Stimulated activated naive CD8-positive, alpha-beta T cell treated with anti-CD3 and anti-CD28 coated beads, Interleukin-15, Interleukin-2, amounts not matched to agents 100 U/mL and 50 U/mL, for 24 hours (primary cell): ENCODE results near the gene PTGES2.
A peak's percentile ranks its signal among the peaks of the same experiment; 100 is the strongest.

Source experiments
- ATAC-seq: fragments of 150-1000 bp; cut with Tn5 transposase; one replicate; pipeline ENCODE4 v1.10.0; 2021
- DNase-seq: peaks from one replicate; pipeline ENCODE4 v3.0.0; 2021

PTGES2 gene

DNA sequence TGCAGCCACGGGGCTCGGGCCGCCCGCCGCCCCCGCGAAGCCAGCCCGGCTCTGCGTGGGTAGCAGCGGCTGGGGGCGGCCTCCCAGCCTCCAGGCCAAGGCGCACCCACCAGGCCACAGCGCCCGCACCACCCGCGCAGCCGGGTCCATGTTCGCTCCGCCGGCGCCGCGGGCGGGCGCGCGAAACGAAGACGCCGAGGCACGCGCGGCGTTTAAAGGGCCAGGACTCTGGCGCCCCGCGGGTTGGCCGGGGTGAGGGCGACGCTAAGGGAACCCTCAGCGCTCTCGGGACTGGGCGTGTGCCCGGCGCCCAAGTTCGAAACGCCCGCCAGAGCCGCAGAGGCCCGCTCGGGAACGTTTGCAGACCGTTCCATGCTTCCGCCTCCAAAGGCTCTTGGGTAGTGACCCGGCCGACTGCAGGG lies at the start of gene PTGES2:
Gene PTGES2, minus strand, starts transcription at position 162 of the 422 bp plus-strand sequence. Its CDS starts 12 bp downstream, at position 150.
- ATAC-seq (peak; percentile 72), DNase-seq (peak; percentile 84)

DNA sequence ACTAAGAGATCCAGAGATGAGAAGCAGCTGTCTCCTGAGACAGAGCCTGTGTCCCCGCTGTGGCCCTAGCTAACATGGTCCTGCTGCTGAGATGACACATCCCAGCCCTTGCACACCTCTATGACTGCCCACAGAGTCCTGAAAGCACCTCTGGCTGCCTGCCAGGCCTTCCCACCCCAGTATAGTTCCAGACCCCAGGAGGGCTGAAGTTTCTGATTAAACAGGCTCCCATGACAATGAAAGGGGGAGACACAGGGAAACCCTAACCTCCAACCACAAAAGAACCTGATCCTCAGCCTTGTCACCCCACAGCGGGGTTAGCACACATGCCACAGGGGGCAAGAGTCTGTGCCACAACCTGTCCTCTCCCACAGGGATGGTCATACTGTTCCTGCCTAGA lies 48.2 kb upstream of the PTGES2 start:
- ATAC-seq: no peak
- DNase-seq: no peak

DNA sequence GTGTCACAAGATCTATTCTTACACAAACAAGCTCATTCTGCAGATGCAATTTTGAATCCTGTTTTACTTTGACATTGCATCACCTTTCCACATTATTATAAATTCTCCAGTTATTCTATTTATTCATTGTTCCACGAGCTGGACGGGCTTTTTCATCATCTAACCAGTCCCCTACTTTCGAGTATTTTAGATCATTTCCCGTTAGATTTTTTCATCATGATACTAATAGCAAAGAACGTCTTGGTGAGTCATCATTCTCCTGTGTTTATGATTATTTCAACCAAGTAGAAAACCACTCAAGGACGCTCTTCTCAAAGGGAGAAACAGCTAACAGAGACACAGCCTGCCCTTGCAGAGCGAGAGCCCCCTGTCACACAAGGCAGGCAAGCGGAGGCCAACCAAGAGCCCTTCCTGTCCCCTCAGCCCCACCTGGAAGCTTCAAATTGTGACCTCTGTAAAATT lies 47.6 kb upstream of the PTGES2 start:
- ATAC-seq: no peak
- no peak for DNase-seq

DNA sequence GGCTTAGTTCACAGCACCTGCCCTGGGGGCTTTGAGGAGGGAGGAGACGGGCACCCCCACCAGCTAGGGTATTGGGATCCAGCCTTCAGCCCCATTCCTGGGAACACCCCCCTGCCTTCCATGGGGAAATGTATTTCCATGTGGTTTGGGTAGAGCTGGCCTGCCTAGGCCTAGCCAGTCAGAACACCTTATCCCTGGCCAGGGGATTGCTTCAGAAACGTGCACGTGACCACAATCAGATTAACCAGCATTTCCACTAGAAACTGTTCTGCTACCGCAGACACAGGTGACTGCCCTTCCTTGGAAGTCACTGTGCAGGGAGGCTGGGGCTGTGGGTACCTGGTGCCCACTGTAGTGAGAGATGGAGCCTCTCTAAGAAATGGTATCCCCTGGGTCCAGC lies 46.5 kb upstream of the PTGES2 start:
- DNase-seq: no peak

DNA sequence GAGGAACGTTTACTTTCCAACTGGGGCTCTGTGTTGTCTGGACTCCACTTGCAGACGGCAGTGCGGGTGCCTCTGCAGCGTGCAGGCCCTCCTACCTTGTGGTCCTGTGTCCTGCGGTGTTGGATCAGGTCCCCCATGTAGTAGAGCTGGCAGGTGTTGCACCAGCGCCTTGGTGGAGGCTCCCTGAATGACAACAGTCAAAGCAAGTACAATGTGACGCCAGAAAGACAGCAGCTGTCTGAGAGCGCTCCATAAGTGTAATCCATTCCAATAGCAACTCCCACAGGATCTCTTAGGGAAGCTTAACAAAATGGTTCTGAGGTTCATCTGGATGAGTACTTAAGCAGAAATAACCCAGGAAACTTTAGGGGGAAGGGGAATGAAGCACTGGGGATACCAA lies 42.4 kb upstream of the PTGES2 start:
- DNase-seq (no peak), ATAC-seq (no peak)

More for the DNA sequence above, 46.5 kb upstream of the PTGES2 start:
- ATAC-seq: no peak

DNA sequence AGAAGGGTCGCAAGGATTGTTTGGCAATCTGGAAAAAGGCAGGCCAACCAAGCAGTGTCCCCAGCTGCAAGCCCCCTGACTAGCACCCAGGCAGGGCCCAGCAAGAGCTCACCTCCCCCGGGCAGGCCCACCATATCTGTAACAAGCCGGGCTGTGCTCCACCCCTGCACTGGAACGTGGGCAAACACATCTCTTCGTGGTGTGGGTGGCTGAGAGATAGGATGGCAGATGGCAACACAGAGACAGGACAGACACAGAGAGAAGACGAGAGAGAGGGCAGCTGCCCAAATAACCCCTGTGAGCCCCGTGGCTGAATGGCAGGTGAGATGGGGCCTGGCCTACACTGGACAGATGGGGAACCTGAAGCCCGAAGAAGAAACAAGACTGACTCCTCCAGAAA lies 42.0 kb upstream of the PTGES2 start:
- DNase-seq (no peak), ATAC-seq (no peak)

DNA sequence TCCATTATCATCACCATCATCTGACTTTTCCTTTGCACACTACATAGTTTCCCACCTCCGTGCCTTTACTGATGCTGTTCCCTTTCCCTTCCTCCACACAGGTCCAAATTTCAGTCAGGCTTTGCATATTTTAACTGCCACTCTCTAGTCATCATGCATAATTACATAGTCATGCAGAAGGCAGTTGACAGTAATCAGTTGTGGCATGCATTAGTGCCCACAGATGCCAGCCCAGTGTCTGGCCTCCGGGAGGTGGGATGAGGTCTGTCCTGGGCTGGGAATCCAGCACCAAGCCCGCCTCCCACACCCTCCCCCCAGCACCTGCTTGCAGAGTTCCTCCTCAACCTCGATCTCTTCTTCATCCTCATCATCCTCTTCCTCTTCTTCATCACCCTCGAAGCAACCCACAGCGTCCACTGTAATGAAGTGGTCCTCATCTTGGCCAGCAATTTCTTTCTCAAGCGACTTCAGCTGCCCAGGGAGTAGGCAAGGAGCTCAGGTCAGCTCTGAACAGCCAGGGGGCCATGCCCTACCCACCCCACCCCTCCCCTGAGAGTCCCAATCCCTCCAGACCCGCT lies 41.3 kb upstream of the PTGES2 start:
- ATAC-seq (no peak), DNase-seq (no peak)

DNA sequence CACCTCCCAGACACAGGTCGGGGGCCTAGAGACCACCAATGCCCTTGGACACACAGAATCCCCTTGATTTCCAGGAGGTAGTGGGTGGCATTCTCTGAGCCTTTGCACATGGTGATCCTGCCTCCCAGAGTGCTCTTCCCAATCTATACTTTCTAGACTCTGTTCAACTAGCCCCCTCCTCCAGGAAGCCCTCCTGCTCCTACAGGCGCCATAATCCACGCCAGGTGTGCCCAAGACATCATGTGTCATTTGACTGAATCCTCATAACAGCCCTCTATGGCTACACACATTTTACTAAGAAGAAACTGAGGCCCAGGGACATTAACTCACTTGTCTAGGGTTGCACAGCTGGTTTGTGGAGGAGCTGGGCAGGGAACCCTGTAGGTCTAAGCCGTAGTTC lies 39.7 kb upstream of the PTGES2 start:
- ATAC-seq: no peak
- DNase-seq: no peak

DNA sequence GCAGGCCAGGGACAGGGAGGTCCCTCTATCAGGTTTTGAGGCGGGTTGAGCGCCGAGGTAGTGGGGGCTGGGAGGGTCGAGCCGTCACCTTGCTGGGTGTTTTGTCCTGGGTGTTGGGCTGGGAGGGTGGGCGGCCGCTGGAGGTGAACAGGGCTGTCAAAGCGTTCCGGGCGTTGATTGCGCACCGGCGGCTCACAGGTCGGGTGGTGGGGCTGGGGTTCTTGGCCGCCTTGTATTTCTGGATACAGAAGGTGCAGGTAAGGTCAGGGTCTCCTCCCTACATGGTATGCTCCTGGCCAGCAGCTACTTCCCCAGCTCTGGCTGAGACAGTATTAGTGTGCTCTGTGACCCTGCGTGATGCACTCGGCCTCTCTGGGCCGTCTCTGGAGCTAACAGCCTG lies 38.6 kb upstream of the PTGES2 start:
- ATAC-seq (no peak), DNase-seq (no peak)

DNA sequence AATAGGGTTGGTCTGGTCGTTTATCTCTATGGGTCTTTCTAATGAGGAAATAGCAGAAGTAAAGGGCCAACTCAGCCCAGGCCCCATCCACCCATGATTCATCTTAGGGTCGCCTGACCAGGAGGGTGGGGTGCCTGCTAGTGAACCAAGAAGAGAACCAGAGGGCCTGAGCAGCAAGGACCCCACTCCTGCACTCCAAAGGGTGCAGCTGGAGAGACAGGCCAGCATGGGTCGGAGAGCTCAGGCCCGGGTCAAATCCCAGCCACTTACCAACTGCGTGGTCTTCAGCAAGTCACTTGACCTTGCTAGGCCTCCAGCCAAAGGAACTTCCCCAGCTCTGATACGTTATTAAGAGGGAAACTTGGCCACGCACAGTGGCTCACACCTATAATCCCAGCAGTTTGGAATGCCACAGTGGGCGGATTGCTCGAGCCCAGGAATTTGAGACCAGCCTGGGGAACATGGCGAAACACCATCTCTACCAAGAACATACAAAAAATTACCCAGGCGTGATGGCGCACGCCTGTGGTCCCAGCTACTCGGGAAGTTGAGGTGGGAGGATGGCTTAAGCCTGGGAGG lies 36.9 kb upstream of the PTGES2 start:
- DNase-seq (no peak), ATAC-seq (no peak)

DNA sequence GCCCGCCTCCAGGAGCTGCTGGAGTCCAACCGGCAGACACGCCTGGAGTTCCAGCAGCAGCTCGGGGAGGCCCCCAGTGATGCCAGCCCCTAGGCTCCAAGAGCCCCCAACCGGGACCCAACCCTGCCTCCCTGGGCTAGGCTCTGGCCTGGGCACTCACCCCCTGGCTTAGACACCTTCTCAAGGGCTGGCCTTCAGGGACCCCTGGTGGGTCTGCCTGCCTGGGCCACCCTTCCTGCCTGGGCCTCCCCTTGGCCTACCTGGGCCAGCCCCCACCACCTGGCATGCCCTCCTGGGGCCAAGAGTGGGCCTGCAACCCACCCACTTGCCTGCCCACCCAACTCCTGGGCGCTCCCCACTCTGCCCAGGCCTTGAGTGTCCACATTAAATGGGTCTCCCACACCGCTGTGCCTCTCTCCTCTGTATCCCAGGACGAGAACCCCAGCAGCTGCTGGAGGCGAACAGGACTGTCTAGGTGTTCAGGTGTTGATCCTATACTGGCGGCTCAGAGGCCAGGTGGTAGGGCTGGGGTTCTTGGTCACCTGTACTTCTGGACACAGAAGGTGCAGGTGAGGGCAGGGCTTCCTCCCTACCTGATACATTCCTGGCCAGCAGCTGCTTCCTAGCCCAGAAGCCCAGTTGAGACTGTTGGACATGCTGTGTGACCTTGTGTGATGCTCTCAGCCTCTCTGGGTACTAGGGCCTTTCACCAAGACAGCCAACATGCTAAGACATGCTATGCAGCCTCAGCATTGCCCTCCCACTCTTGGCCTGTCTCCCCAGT lies 36.2 kb upstream of the PTGES2 start:
- no peak for ATAC-seq
- no peak for DNase-seq

DNA sequence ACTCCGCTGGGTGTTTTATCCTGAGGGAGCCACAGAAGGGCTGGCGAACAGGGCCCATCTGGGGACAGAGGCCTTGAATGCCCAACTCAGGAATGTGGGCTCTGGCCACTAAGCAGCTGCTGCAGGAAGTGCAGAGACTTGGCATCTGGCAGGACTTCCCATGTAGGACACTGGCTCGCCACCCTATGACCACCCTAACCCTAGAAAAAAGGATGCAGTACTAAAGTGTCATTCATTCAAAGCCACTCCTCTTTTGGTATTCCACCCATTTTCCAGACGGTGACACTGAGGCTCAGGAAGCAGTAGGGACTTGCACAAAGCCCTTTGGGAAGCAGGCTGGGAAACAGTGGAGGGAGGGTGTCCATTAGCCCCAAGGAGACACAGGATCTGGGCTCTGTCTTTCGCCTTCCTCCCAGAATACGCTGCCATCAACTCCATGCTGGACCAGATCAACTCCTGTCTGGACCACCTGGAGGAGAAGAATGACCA lies 35.5 kb upstream of the PTGES2 start:
- ATAC-seq: no peak
- DNase-seq: no peak

DNA sequence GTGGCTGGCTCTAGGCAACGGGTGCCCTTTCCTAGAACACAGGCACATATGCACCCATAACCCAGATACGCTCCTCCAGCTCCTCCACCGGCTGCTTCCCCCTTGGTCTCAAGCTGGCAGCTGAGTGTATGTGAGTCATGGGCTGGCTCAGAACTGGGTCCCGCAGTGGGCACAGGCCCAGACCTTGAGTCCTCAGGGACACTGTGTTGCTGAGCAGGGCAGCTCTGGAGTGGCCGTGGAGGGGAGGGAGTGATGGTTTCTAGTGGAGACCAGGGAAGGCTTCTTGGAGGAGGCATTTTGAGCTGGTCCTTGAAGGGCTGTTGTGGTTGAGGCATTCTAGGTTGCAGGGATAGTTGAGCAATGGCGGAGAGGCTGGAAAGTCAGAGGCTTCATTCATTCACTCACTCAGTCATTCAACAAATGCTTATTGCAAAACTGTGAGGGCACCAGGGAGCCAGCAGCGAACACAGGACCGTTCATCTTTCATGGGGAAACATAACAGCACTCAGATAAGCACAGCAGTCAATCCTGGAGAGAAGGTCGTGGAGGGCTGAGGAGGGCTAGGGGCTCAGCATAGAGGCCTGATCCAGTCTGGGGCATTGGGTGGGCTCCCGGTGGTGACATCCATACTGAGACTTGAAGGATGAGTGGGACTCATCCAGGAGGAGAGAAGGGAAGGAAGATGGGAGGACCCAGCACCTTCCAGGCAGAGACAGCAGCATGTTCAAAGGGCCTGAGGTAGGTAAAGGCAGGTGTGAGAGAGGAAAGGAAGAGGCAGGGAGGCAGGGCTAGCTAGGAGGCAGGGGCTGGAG lies 34.9 kb upstream of the PTGES2 start:
- no peak for ATAC-seq
- no peak for DNase-seq

DNA sequence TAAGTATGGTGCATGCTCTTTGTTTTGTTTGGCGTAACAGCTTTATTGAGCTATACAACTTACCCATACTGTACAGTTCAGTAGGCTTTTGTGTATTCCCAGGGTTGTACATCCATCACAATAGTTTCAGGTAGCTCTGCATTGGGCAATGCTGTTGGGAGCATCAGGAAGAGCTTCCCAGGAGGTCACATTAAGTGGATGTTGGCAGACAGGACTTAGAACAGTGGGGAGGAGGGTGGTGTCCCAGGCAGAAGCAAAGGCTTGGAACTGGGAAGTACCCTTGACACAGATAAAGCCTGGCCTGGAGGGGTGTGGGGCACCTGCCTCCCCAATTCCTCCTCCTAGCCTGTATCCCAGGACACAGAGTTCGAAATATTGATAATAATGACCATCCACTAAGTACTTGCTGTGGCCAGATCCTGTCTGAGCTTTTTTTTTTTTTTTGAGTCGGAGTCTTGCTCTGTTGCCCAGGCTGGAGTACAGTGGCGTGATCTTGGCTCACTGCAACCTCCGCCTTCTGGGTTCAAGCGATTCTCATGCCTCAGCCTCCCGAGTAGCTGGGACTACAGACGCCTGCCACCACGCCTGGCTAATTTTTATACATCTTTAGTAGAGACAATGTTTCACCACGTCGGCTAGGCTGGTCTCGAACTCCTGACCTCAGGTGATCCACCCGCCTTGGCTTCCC lies 33.8 kb upstream of the PTGES2 start:
- ATAC-seq (no peak), DNase-seq (no peak)

DNA sequence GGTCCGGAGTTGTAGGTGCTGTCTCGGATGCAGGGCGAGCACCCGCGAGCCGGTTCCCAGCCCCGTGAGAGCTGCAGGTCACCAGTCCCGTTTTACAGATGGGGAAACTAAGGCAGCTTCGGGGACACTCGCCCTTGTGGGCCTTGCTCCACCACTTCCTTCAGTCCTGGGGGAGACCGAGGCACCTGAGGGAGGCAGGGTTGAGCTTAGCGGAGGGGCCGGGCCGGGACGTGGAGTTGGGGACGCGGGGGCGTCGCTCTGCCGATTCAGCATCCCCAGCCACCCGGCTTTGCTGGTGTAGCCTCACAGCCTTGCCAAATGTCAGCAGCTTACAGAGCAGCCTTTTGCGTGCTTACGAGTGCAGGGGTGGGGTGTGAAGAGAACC lies 33.1 kb upstream of the PTGES2 start:
- peak; percentile 68 for ATAC-seq
- peak; percentile 74 for DNase-seq

DNA sequence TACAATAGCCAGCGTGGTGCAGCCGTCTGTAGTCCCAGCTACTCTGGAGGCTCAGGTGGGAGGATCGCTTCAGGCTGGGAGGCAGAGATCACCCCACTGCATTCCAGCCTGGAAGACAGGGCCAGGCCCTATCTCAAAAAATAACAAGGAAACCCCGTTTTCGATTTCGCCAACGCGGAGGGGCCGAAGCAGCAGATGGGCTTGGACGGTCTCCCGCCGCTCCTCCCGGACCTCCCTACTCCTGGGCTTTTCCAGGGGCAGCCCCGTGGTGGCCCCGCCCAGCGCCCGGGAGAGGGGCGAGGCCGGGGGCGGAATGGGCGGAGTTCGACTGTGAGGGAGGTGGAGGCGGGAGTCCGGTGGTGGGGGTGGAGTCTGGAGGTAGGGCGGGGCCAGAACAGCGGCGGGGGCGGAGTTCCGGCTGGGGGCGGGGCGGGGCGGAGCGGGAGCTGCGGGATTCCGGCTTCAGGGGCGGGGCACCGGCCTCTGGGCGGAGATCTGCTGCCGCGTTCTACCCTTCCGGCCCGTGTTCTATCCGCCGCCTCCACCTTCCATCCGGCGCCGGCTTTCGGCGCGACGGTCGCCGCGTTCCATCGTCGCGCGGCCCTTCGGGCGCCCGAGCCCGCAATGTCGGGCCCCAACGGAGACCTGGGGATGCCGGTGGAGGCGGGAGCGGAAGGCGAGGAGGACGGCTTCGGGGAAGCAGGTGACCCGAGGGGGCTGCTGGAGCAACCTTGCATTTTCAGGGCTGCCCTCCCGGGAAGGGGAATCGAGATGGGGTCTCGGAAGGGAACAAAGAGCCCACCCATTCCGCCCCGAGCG lies 32.5 kb upstream of the PTGES2 start, which contains the start of gene BBLN:
Gene BBLN, plus strand, starts transcription at position 482 of the 819 bp plus-strand sequence. Its CDS starts 143 bp downstream, at position 625.
- ATAC-seq (peak; percentile 86), DNase-seq (peak; percentile 97)

DNA sequence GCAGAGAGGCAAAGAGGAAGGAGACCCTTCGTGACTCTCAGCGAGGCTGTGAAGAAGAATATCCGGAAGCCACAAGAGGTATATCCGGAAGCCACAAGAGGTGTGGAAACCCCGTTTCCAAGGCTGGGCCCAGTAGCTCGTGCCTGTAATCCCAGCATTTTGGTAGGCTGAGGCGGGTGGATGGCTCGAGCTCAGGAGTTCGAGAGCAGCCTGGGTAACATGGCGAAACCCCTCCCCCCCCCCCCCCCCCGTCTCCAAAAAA lies 31.9 kb upstream of the PTGES2 start:
- DNase-seq (peak; percentile 38), ATAC-seq (peak; percentile 2)

DNA sequence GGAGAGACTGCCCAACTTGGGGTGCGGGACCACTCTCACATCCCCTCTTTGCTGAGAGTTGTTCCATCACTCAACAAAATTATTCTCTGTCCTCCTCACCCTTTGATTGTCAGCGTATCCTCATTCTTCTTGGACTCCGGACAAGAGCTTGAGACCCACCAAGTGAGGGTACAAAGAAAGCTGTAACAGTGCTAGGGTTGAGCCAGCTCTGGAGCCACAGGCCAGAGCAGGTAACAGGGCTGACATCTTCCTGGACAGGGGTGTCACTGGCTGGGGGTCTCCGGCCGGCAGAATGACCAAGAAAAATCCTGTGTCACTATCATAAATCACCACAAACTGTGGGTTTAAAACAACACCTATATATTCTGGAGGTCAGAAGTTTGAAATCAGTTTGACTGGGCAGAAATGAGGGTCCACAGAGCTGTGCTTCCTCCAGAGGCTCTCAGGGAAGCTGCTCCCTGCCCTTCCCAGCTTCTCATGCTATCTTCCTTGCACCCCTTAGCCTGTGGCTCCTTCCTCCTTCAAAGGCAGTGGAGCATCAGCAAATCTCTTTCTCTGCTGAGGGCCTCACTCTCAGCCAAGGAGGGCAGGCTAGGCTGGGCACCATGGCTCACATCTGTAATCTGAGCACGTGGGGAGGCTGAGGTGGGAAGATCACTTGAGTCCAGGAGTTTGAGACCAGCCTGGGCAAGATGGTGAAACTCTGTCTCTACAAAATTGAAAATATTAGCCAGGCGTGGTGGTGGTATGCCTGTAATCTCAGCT lies 28.4 kb upstream of the PTGES2 start:
- no peak for DNase-seq
- ATAC-seq: no peak

DNA sequence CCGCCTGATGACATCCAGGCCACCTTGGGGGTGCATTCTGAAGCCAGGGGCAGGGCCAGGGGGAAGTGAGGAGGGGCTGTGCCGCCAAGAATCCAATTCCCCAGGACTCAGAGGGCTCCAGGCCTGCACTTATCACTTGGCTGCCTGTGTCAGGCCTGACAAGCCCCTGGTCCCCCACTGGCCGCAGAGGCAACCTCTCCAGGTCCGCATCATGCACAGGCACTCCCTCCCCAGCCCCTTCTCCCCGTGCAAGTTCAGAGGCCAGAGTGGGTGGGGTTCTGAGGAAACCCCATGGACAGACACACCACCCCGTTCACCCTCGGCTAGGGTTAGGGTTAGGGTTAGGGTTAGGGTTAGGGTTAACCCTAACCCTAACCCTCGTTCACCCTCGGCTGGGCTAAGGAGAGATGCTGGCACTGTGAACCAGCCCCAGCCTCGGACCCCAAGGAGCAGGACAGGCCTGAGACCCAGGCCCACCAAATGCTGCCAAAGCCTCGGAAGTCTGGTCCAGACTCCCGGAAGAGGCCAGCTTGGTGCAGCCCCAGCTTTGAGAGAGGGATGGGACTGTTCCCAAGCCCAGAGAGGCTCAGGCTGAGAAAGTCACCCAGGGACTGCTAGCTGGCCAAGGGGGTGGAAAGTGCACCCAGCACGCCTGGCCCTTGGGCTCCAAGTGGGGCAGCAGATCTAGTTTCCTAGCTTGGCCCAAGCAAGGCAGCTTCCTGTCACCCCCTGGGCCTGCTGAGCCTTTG lies 26.6 kb upstream of the PTGES2 start:
- no peak for DNase-seq
- ATAC-seq: no peak
